AG04449 (cell line): ENCODE results near the gene LRP8.

Experiments
- CTCF ChIA-PET: fragments of 350-600 bp; formaldehyde crosslinking; extraction: SDS; loops from one replicate; lab custom pipeline; 2021; ENCODE audit warnings: antibody characterized with exemption; lab: Yijun Ruan, JAX
- POLR2A ChIA-PET: fragments of 400-600, 350-600 bp; formaldehyde crosslinking; extraction: SDS; loops from one replicate; lab custom pipeline; 2020; ENCODE audit warnings: antibody characterized with exemption, inconsistent platforms; lab: Yijun Ruan, JAX
- DNase-seq: peaks from one replicate; pipeline ENCODE4 v3.0.0-alpha.2; 2010; ENCODE audit warnings: low read depth, low spot score
- H3K4me3 ChIP-seq: 2 replicates; pipeline ENCODE4 v1.5.1; 2011; ENCODE audit warnings: low read depth, mild to moderate bottlenecking, control low read depth, low read length
- TF ChIP-seq, protein P1 (sequence below): IDR thresholded peaks from one replicate; pipeline ENCODE4 v1.5.1; 2011; ENCODE audit warnings: mild to moderate bottlenecking, moderate library complexity, low read length, control low read depth, inconsistent platforms; ENCODE audit not compliant: insufficient read depth; ENCODE audit errors: missing control alignments

Gene LRP8

DNA sequence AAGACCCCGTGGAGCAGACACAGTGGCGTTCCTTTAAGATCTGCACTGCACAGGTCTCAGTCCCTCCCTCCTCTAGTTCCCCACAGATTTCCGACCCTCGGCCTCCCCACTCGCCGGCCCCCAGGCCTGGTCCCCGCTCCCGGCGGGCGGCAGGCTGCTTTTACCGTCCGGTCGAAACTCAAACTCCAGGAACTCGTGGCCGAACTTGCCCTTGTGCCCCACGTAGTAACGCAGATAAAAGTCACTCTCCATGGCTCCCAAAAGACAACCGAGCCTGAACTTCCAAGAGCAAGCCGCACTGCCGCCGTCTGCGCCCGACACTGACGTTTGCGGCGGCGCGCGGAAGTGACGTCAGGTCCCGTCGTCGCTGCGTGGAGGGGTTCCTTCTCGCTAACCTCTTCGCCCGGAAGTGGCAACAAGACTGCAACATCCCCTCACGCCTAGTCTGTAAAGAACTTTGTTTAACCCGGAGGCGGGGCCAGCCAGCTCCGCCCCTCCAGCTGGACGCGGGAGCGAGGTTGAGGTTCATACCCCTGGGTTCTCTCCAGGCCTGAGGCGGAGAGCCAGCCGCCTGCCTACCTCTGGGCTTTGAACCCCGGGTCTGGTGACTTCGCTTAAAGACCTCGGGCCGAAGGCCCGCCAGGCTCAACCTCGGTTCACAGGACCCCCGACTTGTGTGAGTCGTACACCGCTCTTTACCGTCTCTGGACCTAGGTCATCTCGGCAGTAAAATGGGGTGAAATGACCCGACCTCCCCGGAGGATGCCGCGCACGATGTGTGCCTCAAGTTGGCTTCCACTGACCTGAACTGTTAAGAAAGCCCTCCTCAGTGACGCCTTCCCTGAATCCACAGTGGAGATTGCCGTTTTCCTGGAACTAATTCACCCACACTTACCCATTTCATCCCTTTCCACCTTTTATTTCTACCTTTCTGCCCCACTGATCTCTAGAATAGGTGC is 89.4 kb downstream of the LRP8 start, which contains the start of gene MAGOH:
Gene MAGOH, minus strand, starts transcription at position 322 of the 959 bp plus-strand sequence. Its CDS starts 70 bp downstream, at position 252.
- CTCF ChIA-PET, result interaction anchor here (1.0 kb wide), 1 partner anchor 40 kb away, joined by 3 read pairs; no protein-coding TSS in a partner anchor
- POLR2A ChIA-PET, result interaction anchor here (0.5 kb wide), 1 partner anchor 1184 kb away, joined by 3 read pairs; the partner anchor contains the start of gene TXNDC12
- peak within 1 kb of the TSS; percentile 74 for H3K4me3 ChIP-seq
- TF ChIP-seq, protein P1, sequence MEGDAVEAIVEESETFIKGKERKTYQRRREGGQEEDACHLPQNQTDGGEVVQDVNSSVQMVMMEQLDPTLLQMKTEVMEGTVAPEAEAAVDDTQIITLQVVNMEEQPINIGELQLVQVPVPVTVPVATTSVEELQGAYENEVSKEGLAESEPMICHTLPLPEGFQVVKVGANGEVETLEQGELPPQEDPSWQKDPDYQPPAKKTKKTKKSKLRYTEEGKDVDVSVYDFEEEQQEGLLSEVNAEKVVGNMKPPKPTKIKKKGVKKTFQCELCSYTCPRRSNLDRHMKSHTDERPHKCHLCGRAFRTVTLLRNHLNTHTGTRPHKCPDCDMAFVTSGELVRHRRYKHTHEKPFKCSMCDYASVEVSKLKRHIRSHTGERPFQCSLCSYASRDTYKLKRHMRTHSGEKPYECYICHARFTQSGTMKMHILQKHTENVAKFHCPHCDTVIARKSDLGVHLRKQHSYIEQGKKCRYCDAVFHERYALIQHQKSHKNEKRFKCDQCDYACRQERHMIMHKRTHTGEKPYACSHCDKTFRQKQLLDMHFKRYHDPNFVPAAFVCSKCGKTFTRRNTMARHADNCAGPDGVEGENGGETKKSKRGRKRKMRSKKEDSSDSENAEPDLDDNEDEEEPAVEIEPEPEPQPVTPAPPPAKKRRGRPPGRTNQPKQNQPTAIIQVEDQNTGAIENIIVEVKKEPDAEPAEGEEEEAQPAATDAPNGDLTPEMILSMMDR, result no peak
- peak; percentile 73 for DNase-seq

DNA sequence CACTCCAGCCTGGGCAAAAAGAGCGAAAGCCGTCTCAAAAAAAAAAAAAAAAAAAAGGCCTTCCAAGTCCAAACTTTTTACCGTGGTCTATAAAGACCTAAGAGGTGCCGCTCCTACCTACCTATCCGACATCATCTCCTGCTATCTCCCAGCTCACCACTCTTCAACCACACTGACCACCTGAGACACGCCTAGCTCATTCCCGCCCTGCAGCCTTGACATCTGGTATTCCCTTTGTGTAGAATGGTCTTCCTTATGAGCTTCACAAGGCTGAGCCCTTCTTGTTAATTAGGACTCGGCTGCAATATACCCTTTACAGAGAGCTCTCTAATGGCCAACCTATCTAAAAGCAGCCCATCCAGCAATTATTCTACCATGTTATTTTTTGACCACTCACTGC is 90.2 kb downstream of the LRP8 start:
- ChIA-PET CTCF (interaction anchor here (1.0 kb wide), 1 partner anchor 41 kb away, joined by 3 read pairs; no protein-coding TSS in a partner anchor), POLR2A (interaction anchor here (0.7 to 1.0 kb wide), 2 partner anchors 16 to 25 kb away, joined by 3 read pairs; no protein-coding TSS in a partner anchor)
- TF ChIP-seq, protein P1, result no peak

DNA sequence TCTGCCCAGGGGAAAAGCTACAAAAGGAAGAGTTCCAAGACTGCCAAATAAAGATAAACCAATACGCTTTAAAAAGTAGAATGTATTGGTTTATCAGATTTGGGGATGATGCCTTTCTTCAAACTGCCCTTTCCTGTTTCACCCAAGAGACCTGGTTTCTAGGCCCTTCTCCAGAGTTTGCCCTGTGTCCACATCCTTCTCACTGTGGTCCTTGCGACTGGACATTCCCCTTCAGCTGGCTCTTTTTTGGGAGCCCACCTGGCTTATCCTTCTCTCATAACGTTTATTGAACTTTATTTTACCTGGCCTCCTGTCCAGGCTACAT is 106.9 kb downstream of the LRP8 start:
- ChIA-PET POLR2A (interaction anchor here (1.0 kb wide), 1 partner anchor 16 kb away, joined by 3 read pairs; no protein-coding TSS in a partner anchor), CTCF (no interaction called here)
- peak overlapping the region; percentile 100 for H3K4me3 ChIP-seq
- no peak for DNase-seq
- TF ChIP-seq, protein P1, result no peak

More for the DNA sequence above, 90.2 kb downstream of the LRP8 start:
- no peak for DNase-seq
- H3K4me3 ChIP-seq, result peak overlapping the region; percentile 74

DNA sequence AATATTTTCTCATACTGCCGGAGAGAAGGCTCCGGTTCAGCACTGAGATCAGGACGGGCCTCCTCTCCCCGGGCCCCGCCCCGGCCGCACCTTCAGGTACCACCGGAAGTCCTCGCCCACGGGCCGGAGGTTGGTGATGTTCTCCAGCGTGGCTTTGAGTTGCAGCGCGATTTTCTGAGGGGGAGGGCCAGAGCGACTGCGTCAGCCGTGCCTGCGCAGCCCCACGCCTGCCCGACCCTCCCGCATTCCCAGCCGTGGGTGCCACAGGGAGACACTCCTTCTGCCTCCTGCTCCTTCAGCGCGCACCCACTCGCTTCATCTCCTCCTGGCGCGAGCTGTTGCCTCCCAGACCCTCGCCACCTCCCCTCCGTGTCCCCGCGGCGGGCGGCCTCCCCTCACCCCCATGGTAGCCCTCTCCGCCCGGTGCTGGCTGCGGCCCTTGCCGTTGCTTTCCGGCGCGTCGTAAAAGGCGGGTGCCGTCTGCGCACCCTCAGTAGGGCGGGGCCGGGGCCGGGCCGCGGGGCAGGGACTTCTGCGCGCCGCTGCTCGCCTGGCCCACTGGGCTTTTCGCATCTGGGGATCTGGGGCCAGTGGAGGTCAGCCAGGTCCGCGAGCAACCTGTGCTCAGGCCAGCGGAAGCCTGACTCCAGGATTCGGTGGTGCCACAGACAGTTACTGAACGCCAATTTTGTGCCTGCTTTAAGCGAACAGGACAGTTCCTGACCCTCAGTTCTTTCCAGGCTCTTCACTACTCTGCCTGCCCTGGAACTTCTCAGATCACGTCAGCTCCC is 107.5 kb downstream of the LRP8 start, which contains the start of gene CZIB:
Gene CZIB, minus strand, starts transcription at position 464 of the 791 bp plus-strand sequence. Its CDS starts 59 bp downstream, at position 405.
- TF ChIP-seq, protein P1, result no peak
- CTCF ChIA-PET, result no interaction called here
- peak; percentile 34 for DNase-seq
- H3K4me3 ChIP-seq, result peak within 1 kb of the TSS; percentile 100
- POLR2A ChIA-PET, result no interaction called here

DNA sequence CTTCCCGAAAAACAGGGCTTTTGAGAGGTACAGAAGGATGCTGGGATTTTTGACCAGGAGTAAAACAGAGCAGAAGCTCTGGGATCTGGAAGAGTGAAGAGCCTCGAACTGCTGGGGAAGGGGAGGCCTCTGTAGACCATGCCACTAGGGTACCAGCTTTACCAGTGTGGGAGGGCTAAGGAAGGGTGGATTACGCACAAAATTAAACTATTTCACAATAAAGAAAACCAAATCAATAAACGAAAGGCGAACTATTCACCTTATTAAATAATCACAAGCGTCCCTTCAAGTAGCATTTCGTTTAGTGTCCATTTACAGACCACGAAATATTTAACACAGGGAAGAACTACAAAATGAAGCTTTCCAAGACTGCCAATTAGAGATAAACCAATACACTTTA is 108.2 kb downstream of the LRP8 start:
- DNase-seq, result no peak
- TF ChIP-seq, protein P1, result no peak
- POLR2A ChIA-PET, result no interaction called here
- CTCF ChIA-PET, result no interaction called here
- H3K4me3 ChIP-seq, result peak overlapping the region; percentile 100
